Left lobe of liver (tissue), 2 donors: Measurements from ENCODE around the gene SIGLEC8. TPM values are rescaled to one million over a fixed set of nuclear protein-coding genes. Genes with fewer than 3 reads are reported as not detected.
"Not testable (repeated sequence)": the region's sequence is repeated elsewhere in the genome, so short reads cannot be mapped to it uniquely, and the experiment has no call there.

Source experiments
- ATAC-seq: fragments of 200-7000 bp; cut with Tn5 transposase; one replicate; pipeline ENCODE4 v1.9.1; 2020; ENCODE audit warnings: mild to moderate bottlenecking, moderate library complexity
- DNase-seq: peaks from one replicate; pipeline ENCODE4 v3.0.0-alpha.2; 2020; ENCODE audit warnings: low spot score
- total RNA-seq: library from RNA; stranded (reverse); gene quantifications from one replicate; pipeline ENCODE4 v1.2.1, GENCODE V29; 2021
- donor health status: DM: no; HTN: no; CAD: no; lungs with moderate emphysema.
- donor health status: DM: no; HTN: yes; CAD: no.

SIGLEC8 gene
- total RNA-seq, 1 donor from 2014 or later: 1.1 TPM

- DNase-seq: peak; percentile 71
- ATAC-seq: peak; percentile 95
Measured at GRCh38 chr19:51473009-51473707, 14.9 kb upstream of the SIGLEC8 start.

GRCh38 chr19:51472607-51473006 is 14.4 kb upstream of the SIGLEC8 start:
- no peak for DNase-seq
- ATAC-seq: no peak

DNA sequence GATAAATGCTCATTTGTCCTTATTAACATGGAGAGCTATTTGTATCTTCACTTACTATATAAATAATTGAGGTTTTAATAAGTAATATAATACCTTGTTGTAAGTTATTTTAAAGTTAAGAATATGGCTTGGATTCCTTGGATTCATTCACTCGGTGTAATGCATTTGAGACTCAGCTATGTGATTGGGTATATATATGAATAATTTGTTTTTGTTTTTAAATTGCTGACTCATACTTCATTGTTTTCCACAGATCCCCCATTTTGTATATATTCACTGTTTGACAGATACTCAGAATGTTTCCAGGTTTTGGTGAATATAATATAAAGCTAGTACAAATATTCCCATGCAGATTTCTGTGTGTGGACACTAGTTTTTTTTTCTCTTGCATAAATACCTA is 13.3 kb upstream of the SIGLEC8 start:
- ATAC-seq (no peak), DNase-seq (no peak)

DNA sequence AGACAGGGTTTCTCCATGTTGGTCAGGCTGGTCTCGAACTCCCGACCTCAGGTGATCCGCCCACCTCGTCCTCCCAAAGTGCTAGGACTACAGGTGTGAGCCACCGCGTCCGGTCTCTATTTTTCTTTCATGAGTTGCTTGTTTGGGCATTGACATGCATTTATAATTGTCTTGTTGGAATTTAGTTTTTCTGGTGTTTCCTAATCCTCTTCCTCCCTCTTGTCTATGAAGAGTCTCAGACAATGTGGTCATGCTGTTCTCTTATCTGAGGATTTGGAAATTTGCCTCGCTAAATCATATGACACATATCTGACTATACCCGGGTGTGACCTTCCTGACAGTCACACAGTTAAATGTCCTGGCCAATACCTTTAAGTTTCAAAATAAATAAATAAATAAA is 12.7 kb upstream of the SIGLEC8 start:
- DNase-seq (no peak), ATAC-seq (no peak)

DNA sequence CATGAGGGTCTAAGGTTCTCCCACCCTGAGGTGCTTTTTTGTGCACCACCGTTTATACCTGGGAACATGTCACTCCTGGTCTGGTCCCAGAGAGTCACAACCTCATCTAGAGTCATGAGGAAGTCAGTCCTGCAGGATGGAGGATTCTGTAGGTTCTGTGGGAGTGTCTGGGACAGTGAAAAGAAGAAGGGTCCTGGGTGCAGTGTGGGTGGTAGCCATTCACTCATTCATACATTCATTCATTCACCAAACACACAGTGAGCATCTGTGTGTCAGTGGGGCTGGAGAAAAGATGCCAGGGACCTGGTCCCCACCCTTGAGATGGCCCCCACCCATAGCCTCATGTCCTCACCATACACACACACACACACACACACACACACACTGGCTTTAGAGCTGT is 11.4 kb upstream of the SIGLEC8 start:
- no peak for ATAC-seq
- DNase-seq: no peak

DNA sequence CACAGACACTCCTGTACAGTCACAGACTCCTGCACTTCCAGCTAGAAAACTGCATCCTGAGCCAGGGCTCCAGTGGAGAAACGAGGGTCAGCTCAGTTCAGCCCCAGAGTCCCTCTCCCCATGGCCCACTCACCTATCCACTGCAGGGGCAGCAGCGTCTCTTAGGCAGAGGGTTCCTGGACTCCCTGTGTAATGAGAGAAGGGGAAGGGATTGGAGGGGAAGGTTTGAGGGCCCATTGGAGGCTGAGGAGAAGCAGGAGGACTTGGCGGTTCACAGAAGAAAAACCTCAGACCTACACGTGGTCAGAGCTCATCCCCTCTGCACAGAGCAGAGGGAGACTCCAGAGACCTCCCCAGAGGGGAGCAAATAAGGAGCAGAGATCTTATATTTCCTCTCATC is 10.9 kb upstream of the SIGLEC8 start:
- ATAC-seq: no peak
- no peak for DNase-seq

DNA sequence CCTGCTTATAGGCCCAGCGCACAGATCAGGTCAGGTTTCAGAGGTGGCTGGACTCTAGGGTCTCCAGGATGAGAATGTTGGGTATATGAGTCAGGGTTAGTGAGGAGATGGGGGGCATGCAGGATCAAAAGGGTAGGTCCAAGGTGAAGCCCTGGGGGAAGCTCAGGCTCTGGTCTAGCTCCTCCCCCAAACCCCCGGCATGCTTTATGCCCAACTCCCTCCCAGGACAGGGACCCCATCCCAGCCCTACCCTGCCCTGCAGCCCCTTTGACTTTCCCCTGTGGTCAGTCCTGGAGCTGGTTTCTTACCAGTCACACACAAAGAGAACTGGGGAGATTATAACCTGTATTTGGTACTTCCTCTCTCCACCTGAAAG is 10.3 kb upstream of the SIGLEC8 start:
- no peak for ATAC-seq
- DNase-seq: no peak

- no peak for DNase-seq
- peak; percentile 28 for ATAC-seq
Measured at GRCh38 chr19:51467864-51468544, 9.8 kb upstream of the SIGLEC8 start.

GRCh38 chr19:51466723-51467122 is 8.5 kb upstream of the SIGLEC8 start:
- DNase-seq (no peak), ATAC-seq (no peak)

GRCh38 chr19:51463976-51464581 is 5.8 kb upstream of the SIGLEC8 start:
- peak; percentile 33 for ATAC-seq

DNA sequence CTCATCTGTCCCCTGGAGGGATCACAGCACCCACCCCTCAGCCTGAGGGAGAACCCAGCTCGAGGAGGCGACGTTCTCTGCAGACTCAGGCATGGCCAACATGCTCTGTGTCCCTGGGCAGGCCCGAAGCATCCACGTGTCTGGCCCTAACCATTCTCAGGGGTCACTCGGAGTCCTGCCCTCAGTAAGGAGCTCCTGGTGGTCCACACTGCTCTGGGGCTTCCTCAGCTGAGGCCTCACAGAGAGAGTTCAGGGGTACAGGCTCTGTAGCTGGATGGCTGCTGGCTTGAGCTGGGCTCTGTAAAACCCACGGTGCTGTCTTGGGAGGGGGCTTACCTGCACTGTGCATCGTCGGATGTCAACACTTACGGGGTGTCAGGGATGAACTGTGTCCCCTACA is 4.4 kb upstream of the SIGLEC8 start:
- ATAC-seq (no peak), DNase-seq (no peak)

More at GRCh38 chr19:51463976-51464581, 5.8 kb upstream of the SIGLEC8 start:
- DNase-seq: not testable (repeated sequence)

GRCh38 chr19:51462276-51462675 is 4.0 kb upstream of the SIGLEC8 start:
- no peak for DNase-seq
- ATAC-seq: no peak

DNA sequence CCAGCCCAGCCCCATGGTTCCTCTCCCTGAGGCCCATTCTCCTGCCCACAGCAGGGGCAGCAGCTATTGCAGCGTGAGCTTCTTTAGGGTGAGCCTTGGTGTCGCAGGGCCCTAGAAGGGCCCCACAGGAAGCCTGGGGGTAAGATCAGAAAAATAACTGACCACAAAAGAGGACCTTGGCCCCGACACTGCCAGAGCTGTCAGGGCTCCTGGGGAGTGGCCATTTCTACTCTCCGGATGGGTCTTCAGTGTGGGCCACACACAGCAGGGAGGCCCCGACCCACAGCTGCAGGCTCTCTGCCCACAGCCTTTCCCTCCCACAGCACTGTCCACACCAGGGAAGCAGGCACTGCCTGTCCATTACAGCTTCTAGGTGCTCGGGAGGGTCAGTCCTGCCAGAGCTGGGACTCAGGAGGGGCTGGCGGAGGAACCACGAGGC is 3.5 kb upstream of the SIGLEC8 start:
- peak; percentile 46 for ATAC-seq
- DNase-seq: no peak

DNA sequence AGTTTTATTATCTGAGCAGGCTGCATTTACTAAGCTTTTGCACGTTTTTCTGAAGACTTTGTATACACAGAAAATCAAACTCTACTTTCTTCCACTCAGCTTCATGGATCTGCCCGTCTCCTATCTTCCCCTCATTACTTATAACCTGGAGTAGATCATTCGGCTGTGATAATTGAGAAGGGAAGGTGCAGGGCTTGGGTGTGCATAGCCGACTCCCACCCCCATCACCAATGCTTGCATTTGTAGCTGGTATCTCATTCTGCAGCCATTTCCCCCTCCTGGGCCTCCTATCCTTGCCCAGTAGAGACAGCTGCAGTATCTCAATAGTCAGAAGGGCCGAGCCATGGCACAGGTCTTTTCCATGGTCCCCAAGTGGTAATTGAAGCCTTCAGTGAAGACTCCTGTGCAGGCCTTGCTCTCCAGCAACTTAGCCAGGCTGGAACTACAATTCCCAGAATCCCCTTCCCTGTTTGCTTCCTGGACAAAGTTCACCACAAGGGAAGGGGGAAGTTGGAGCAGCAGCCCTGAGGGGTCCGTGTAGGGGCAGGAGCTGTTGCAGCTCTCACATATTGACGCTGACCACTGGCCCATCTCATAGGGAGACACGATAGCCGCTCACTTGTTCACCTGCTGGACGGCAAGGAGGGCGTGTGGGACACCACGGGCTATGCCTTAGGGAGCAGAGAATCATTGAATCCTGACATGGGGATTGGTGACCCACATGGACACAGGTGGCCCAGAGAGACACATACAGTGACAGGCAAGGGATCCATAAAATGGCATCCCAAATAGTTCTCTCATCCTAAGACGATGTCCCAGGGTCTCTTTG is 2.1 kb upstream of the SIGLEC8 start:
- no peak for ATAC-seq
- DNase-seq: peak; percentile 39

GRCh38 chr19:51458899-51459505 is 748 bp upstream of the SIGLEC8 start:
- DNase-seq: no peak

GRCh38 chr19:51457351-51458013 is 772 bp downstream of the SIGLEC8 start:
- no peak for ATAC-seq
- DNase-seq: no peak

More at GRCh38 chr19:51458899-51459505, 748 bp upstream of the SIGLEC8 start:
- no peak for ATAC-seq

GRCh38 chr19:51456541-51457290 is 1.5 kb downstream of the SIGLEC8 start:
- DNase-seq: no peak
- no peak for ATAC-seq

DNA sequence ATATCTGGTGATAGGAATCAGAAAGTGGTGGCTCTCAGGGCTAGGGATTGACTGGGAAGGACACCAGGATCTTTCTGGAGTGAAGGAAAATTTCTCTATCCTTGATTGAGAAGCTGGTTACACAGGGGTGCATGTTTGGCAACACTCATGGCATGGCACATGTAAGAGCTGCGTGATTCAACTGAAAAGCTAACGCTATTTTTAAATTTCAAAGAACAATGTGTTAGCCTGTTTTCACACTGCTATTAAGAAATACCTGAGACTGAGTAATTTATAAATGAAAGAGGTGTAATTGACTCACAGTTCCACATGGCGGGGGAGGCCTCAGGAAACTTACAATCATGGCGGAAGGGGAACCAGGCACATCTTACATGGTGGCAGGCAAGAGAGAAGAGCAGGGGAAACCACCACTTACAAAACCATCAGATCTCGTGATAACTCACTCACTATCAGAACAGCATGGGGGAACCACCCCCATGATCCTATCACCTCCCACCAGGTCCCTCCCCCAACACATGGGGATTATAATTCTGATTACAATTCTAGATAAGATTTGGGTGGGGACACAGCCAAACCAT is 7.4 kb downstream of the SIGLEC8 start:
- ATAC-seq: no peak
- no peak for DNase-seq

DNA sequence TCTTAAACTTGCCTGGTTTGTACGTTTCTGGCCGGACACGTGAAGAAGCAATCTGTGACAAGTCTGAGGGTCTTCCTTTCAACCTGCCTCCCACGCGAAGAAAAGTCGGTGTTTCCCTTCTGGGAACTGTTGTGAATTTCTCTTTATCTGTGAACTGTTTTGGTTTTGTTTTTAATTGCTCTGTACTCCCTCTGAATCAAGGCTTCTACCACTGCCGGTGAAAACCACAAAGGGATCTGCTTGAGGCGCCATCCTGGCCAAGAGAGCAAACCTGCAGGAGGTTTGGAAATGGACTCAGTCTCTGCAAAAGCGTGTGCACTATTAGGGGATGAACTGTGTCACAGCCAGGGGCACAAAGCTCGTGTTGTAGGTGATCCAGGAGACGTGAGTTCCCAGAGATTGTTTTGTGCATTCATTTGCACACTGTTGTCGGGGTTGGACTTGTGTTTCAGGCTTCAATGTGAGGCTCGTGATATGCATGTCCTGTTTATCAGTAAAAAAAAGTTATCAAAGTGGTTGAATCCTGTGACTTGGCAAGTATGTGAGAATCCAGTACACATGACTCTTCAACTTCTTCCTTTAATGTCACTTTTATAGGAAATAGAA is 9.7 kb downstream of the SIGLEC8 start:
- no peak for DNase-seq

More for the DNA sequence above, 9.7 kb downstream of the SIGLEC8 start:
- ATAC-seq: no peak
